IMR-90 (cell line): ENCODE data around the gene DNAH17. TPM values are rescaled to one million over a fixed set of nuclear protein-coding genes. Genes with fewer than 3 reads are reported as not detected.

Experiments used
- ATAC-seq: fragments of 200-7000 bp; cut with Tn5 transposase; 2 replicates; pipeline ENCODE4 v1.9.1; 2020; ENCODE audit warnings: low read depth, mild to moderate bottlenecking, moderate library complexity
- BruUV-seq: library from RNA; stranded (reverse); fragments of 400-500 nt; replicated peaks from 2 replicates; lab custom pipeline; 2021; lab: Mats Ljungman, UMichigan
- CTCF ChIA-PET: fragments of 300-600 bp; formaldehyde crosslinking; extraction: SDS; loops from one replicate; lab custom pipeline; 2021; ENCODE audit warnings: antibody characterized with exemption; lab: Yijun Ruan, JAX
- POLR2A ChIA-PET: fragments of 300-600 bp; sonication (Branson Sonifier 250); formaldehyde crosslinking; loops from one replicate; lab custom pipeline; 2022; ENCODE audit warnings: antibody characterized with exemption; ENCODE audit not compliant: unreplicated experiment; lab: Charles Lee
- DNase-seq: peaks from one replicate; pipeline ENCODE4 v3.0.0; 2013
- H2AFZ ChIP-seq: replicated peaks from 2 replicates; pipeline ENCODE3; 2013; ENCODE audit warnings: low read length, mild to moderate bottlenecking; ENCODE audit not compliant: poor library complexity
- H2AK5ac ChIP-seq: 2 replicates; pipeline ENCODE4 v1.6.1; 2013; ENCODE audit warnings: low read depth, low read length, inconsistent platforms
- H2AK9ac ChIP-seq: replicated peaks from 2 replicates; pipeline ENCODE3; 2013; ENCODE audit warnings: mild to moderate bottlenecking, low read depth, low read length, moderate library complexity; ENCODE audit not compliant: poor library complexity
- H2BK120ac ChIP-seq: 2 replicates; pipeline ENCODE4 v1.6.1; 2013; ENCODE audit warnings: low read depth, low read length, inconsistent platforms
- H2BK15ac ChIP-seq: 3 replicates; pipeline ENCODE4 v1.6.1; 2013; ENCODE audit warnings: low read depth, low read length, inconsistent platforms
- H2BK20ac ChIP-seq: 2 replicates; pipeline ENCODE4 v1.6.1; 2013; ENCODE audit warnings: low read depth, mild to moderate bottlenecking, inconsistent platforms, low read length, moderate library complexity
- H2BK5ac ChIP-seq: 2 replicates; pipeline ENCODE4 v1.6.1; 2013; ENCODE audit warnings: mild to moderate bottlenecking, low read depth, low read length, inconsistent platforms; ENCODE audit not compliant: poor library complexity, severe bottlenecking
- H3K14ac ChIP-seq: replicated peaks from 2 replicates; pipeline ENCODE4 v1.6.1; 2013; ENCODE audit warnings: low read depth, low read length, inconsistent platforms
- H3K18ac ChIP-seq: 2 replicates; pipeline ENCODE4 v1.6.1; 2013; ENCODE audit warnings: low read depth, low read length, control low read depth
- H3K23ac ChIP-seq: 2 replicates; pipeline ENCODE4 v1.6.1; 2013; ENCODE audit warnings: low read depth, low read length, inconsistent platforms
- H3K27ac ChIP-seq: 2 replicates; pipeline ENCODE4 v1.5.1; 2013; ENCODE audit warnings: mild to moderate bottlenecking, control low read depth, low read length; ENCODE audit not compliant: insufficient read depth
- H3K27me3 ChIP-seq: 2 replicates; pipeline ENCODE4 v1.6.1; 2013; ENCODE audit warnings: low read length; ENCODE audit not compliant: control insufficient read depth, insufficient read depth
- H3K36me3 ChIP-seq: 2 replicates; pipeline ENCODE4 v1.6.1; 2013; ENCODE audit warnings: low read length, mixed read lengths; ENCODE audit not compliant: control insufficient read depth, insufficient read depth
- H3K4ac ChIP-seq: 2 replicates; pipeline ENCODE4 v1.6.1; 2013; ENCODE audit warnings: low read depth, low read length, inconsistent platforms
- H3K4me1 ChIP-seq: 2 replicates; pipeline ENCODE4 v1.6.1; 2013; ENCODE audit warnings: low read length, mixed read lengths; ENCODE audit not compliant: control insufficient read depth, insufficient read depth
- H3K4me2 ChIP-seq: 2 replicates; pipeline ENCODE4 v1.6.1; 2013; ENCODE audit warnings: low read depth, mild to moderate bottlenecking, control low read depth, low read length, moderate library complexity
- H3K4me3 ChIP-seq: 2 replicates; pipeline ENCODE4 v1.5.1; 2013; ENCODE audit warnings: low read depth, mild to moderate bottlenecking, control low read depth, low read length, moderate library complexity; ENCODE audit not compliant: insufficient read depth
- H3K56ac ChIP-seq: 2 replicates; pipeline ENCODE4 v1.6.1; 2013; ENCODE audit warnings: low read length, inconsistent platforms; ENCODE audit not compliant: insufficient read depth; ENCODE audit errors: extremely low read depth
- H3K79me1 ChIP-seq, 2 experiments: 2 replicates each; pipeline ENCODE4 v1.6.1; 2013; ENCODE audit warnings: low read length in 2 of 2, inconsistent platforms in 1 of 2, low read depth in 1 of 2
- H3K9ac ChIP-seq: 2 replicates; pipeline ENCODE4 v1.6.1; 2013; ENCODE audit warnings: low read depth, low read length, control low read depth
- H3K9me1 ChIP-seq: 2 replicates; pipeline ENCODE4 v1.6.1; 2013; ENCODE audit warnings: low read length, inconsistent platforms; ENCODE audit not compliant: insufficient read depth
- H3K9me3 ChIP-seq: 2 replicates; pipeline ENCODE4 v1.6.1; 2013; ENCODE audit warnings: low read length; ENCODE audit not compliant: control insufficient read depth, insufficient read depth
- H4K20me1 ChIP-seq: 2 replicates; pipeline ENCODE4 v1.6.1; 2013; ENCODE audit warnings: low read length, inconsistent platforms; ENCODE audit not compliant: insufficient read depth
- H4K5ac ChIP-seq: 2 replicates; pipeline ENCODE4 v1.6.1; 2013; ENCODE audit warnings: mild to moderate bottlenecking, low read depth, low read length, control low read depth
- H4K8ac ChIP-seq, 2 experiments: 2 replicates each; pipeline ENCODE4 v1.6.1; 2013; ENCODE audit warnings: low read depth in 2 of 2, low read length in 2 of 2, control low read depth in 1 of 2, inconsistent platforms in 1 of 2
- H4K91ac ChIP-seq: 2 replicates; pipeline ENCODE4 v1.6.1; 2013; ENCODE audit warnings: low read depth, low read length, inconsistent platforms; ENCODE audit not compliant: insufficient read depth
- BHLHE40 ChIP-seq: fragments of 150-350 bp; IDR thresholded peaks from 2 replicates; pipeline ENCODE4 v1.6.1; 2016; ENCODE audit warnings: mild to moderate bottlenecking, low read depth, low read length
- CTCF ChIP-seq: conservative IDR thresholded peaks from 2 replicates; pipeline ENCODE4 v1.5.1; 2012; ENCODE audit warnings: mild to moderate bottlenecking, low read depth, low read length, improper control_type of control experiment
- FOS ChIP-seq: fragments of 150-350 bp; IDR thresholded peaks from 2 replicates; pipeline ENCODE4 v1.6.1; 2016; ENCODE audit warnings: low read depth, low read length
- MXI1 ChIP-seq: IDR thresholded peaks from 2 replicates; pipeline ENCODE4 v1.6.1; 2012; ENCODE audit warnings: low read depth, mild to moderate bottlenecking, low read length, moderate library complexity, borderline replicate concordance
- NFE2L2 ChIP-seq: fragments of 150-350 bp; IDR thresholded peaks from 2 replicates; pipeline ENCODE4 v1.6.1; 2016; ENCODE audit warnings: low read depth, mild to moderate bottlenecking, low read length
- RAD21 ChIP-seq: IDR thresholded peaks from 2 replicates; pipeline ENCODE4 v1.6.1; 2012; ENCODE audit warnings: low read length, improper control_type of control experiment
- RCOR1 ChIP-seq: IDR thresholded peaks from 2 replicates; pipeline ENCODE4 v1.6.1; 2012; ENCODE audit warnings: mild to moderate bottlenecking, low read length, improper control_type of control experiment; ENCODE audit not compliant: insufficient replicate concordance
- RFX5 ChIP-seq: IDR thresholded peaks from 2 replicates; pipeline ENCODE4 v1.8.0; 2012; ENCODE audit warnings: low read depth, mild to moderate bottlenecking, low read length, moderate library complexity
- USF2 ChIP-seq: fragments of 150-350 bp; IDR thresholded peaks from 2 replicates; pipeline ENCODE4 v1.6.1; 2017; ENCODE audit warnings: mild to moderate bottlenecking, antibody characterized with exemption, low read length, low read depth
- WGBS, 2 experiments: methylation state at CpG; one replicate each; pipeline versions ENCODE4 v1.1.5 to v1.1.7; 2013; ENCODE audit warnings: missing lambda C conversion rate in 2 of 2; ENCODE audit not compliant: insufficient read length in 1 of 2; ENCODE audit errors: extremely low coverage in 2 of 2; 5-methylcytosine and 5-hydroxymethylcytosine counted together
- dilution Hi-C: fragments of 300-500 bp; cut with HindIII; formaldehyde crosslinking; loops from one replicate; pipeline ENCODE4 v1.14.3; 2018; ENCODE audit warnings: low sequenced_read_pairs; ENCODE audit not compliant: unreplicated experiment
- in situ Hi-C: fragments of 300-500 bp; cut with MboI; formaldehyde crosslinking; loops from 3 replicates; pipeline ENCODE4 v1.14.3; 2019; ENCODE audit warnings: low sequenced_read_pairs, inconsistent platforms, mixed read lengths
- intact Hi-C: fragments of 100-400 bp; cut with micrococcal nuclease; formaldehyde crosslinking; loops from 2 replicates; pipeline ENCODE4 v1.10.0; 2022
- polyA plus RNA-seq, 3 experiments: library from polyadenylated mRNA; depleted of rRNA; stranded (reverse); fragments of >200 nt; gene quantifications; 2 replicates each; pipeline ENCODE4 v1.2.3, GENCODE V29; 2012; ENCODE audit warnings: low replicate concordance in 1 of 3
- total RNA-seq: library from RNA; depleted of rRNA; stranded (reverse); fragments of >200 nt; gene quantifications from 2 replicates; pipeline ENCODE4 v1.2.3, GENCODE V29; 2012

The DNAH17 gene
- total and polyA plus RNA-seq, 2 of the 4 experiments (the other 2 are of a cell fraction) = not detected

- no peak overlapping the region for H2BK5ac ChIP-seq
- ATAC-seq (no peak), DNase-seq (no peak)
- H3K36me3 ChIP-seq = no peaks in the 10 kb centered on the region
- no peak overlapping the region for H3K4ac ChIP-seq
- H4K8ac ChIP-seq = no peak overlapping the region
- H2AFZ ChIP-seq = no peak overlapping the region
- H2AK5ac ChIP-seq = no peak overlapping the region
- ChIA-PET POLR2A (no interaction called here), CTCF (no interaction called here)
- no peak overlapping the region for H3K4me2 ChIP-seq
- dilution Hi-C loops (no loop called here), in situ Hi-C loops (no loop called here), intact Hi-C loops (no loop called here)
- TF ChIP-seq RCOR1 (no peak), RFX5 (no peak), MXI1 (no peak), NFE2L2 (no peak), BHLHE40 (no peak), RAD21 (no peak), FOS (no peak), CTCF (no peak), USF2 (no peak)
- H3K56ac ChIP-seq = no peak overlapping the region
- WGBS, 2 experiments = 36% methylated on average over 2 of the region's 7 CpGs; no CpG with 5 or more reads in 1 of the 2 experiments
- no peaks in the 10 kb centered on the region for H3K9me1 ChIP-seq
- H4K20me1 ChIP-seq = no peaks in the 10 kb centered on the region
- no peak overlapping the region for H3K4me3 ChIP-seq
- no TSS peak for BruUV-seq
- H3K4me1 ChIP-seq = no peaks in the 10 kb centered on the region
- H3K23ac ChIP-seq = no peak overlapping the region
- H3K27ac ChIP-seq = no peak overlapping the region
- no peak overlapping the region for H3K18ac ChIP-seq
- H3K9me3 ChIP-seq = no peaks in the 10 kb centered on the region
- no peak overlapping the region for H3K14ac ChIP-seq
- H3K27me3 ChIP-seq = peaks cover 37% of the 10 kb centered on the region
- H2BK20ac ChIP-seq = no peak overlapping the region
- no peak overlapping the region for H2AK9ac ChIP-seq
- H3K79me1 ChIP-seq = no peaks in the 10 kb centered on the region
- H3K9ac ChIP-seq = no peak overlapping the region
- H4K91ac ChIP-seq = no peak overlapping the region
- H2BK15ac ChIP-seq = no peak overlapping the region
- no peak overlapping the region for H2BK120ac ChIP-seq
- H4K5ac ChIP-seq = no peak overlapping the region
Observed at GRCh38 chr17:78575899-78576298, 1.3 kb downstream of the DNAH17 start.
